H1 (cell line): Measurements from ENCODE around the gene SIK3. TPM values are rescaled to one million over a fixed set of nuclear protein-coding genes. Genes with fewer than 3 reads are reported as not detected.

Experiments used
- CTCF ChIA-PET: fragments of 300-600 bp; sonication (Branson Sonifier 250); formaldehyde crosslinking; loops from one replicate; lab custom pipeline; 2021; ENCODE audit not compliant: partially characterized antibody; lab: Charles Lee
- POLR2A ChIA-PET: fragments of 300-600 bp; sonication (Branson Sonifier 250); formaldehyde crosslinking; loops from one replicate; lab custom pipeline; 2021; ENCODE audit warnings: inconsistent platforms; ENCODE audit not compliant: partially characterized antibody; lab: Charles Lee
- DNase-seq, 2 experiments: peaks; one replicate each; pipeline versions ENCODE4 v3.0.0 to v3.0.0-alpha.2; 2010 to 2022; ENCODE audit warnings: low spot score in 2 of 2, low read depth in 1 of 2, mixed read lengths in 1 of 2
- FAIRE-seq: peaks from 2 replicates; lab custom pipeline; 2011; peaks lifted over from hg19 to GRCh38; lab: Jason Lieb, UNC
- H2AFZ ChIP-seq: 2 replicates; pipeline ENCODE4 v1.8.1; 2012; ENCODE audit warnings: low read length, inconsistent platforms
- H2AK5ac ChIP-seq: 2 replicates; pipeline ENCODE4 v1.6.1; 2013; ENCODE audit warnings: low read depth, low read length
- H2BK120ac ChIP-seq: replicated peaks from 2 replicates; pipeline ENCODE3; 2013; ENCODE audit warnings: low read depth, low read length, inconsistent platforms
- H2BK12ac ChIP-seq: 2 replicates; pipeline ENCODE4 v1.6.1; 2013; ENCODE audit warnings: low read depth, low read length
- H2BK15ac ChIP-seq: 2 replicates; pipeline ENCODE4 v1.6.1; 2013; ENCODE audit warnings: low read length
- H2BK20ac ChIP-seq: 2 replicates; pipeline ENCODE4 v1.6.1; 2013; ENCODE audit warnings: low read length
- H2BK5ac ChIP-seq: 2 replicates; pipeline ENCODE4 v1.6.1; 2013; ENCODE audit warnings: low read depth, low read length
- H3K14ac ChIP-seq: 2 replicates; pipeline ENCODE4 v1.6.1; 2013; ENCODE audit warnings: inconsistent platforms; ENCODE audit not compliant: insufficient read length
- H3K18ac ChIP-seq: 2 replicates; pipeline ENCODE4 v1.6.1; 2013; ENCODE audit warnings: low read length; ENCODE audit errors: extremely low read depth
- H3K23ac ChIP-seq: 2 replicates; pipeline ENCODE4 v1.6.1; 2013; ENCODE audit warnings: inconsistent platforms; ENCODE audit not compliant: insufficient read length
- H3K23me2 ChIP-seq: 2 replicates; pipeline ENCODE4 v1.6.1; 2013; ENCODE audit warnings: low read depth, low read length
- H3K27ac ChIP-seq: 2 replicates; pipeline ENCODE4 v1.6.1; 2011; ENCODE audit warnings: low read depth, low read length, inconsistent platforms
- H3K27me3 ChIP-seq, 4 experiments: replicated peaks in 1 of 4; 1 replicate in 1 of 4; 2 replicates in 3 of 4; pipeline versions ENCODE4 v1.6.1 to v1.8.1; 2011 to 2013; ENCODE audit warnings: low read length in 3 of 4, mild to moderate bottlenecking in 3 of 4, inconsistent platforms in 2 of 4, mixed read lengths in 2 of 4, moderate library complexity in 1 of 4; ENCODE audit not compliant: control insufficient read depth in 3 of 4, insufficient read depth in 3 of 4; ENCODE audit errors: extremely low read depth in 1 of 4
- H3K36me3 ChIP-seq, 4 experiments: 2 replicates each; pipeline versions ENCODE4 v1.6.1 to v1.8.1; 2011 to 2013; ENCODE audit warnings: mild to moderate bottlenecking in 4 of 4, low read length in 3 of 4, moderate library complexity in 2 of 4, control low read depth in 1 of 4, inconsistent platforms in 1 of 4; ENCODE audit not compliant: insufficient read depth in 4 of 4, control insufficient read depth in 2 of 4
- H3K4ac ChIP-seq: replicated peaks from 2 replicates; pipeline ENCODE3; 2013; ENCODE audit warnings: low read length, low read depth, mixed read lengths, inconsistent platforms; ENCODE audit not compliant: insufficient read length
- H3K4me1 ChIP-seq, 4 experiments: replicated peaks in 1 of 4; 1 replicate in 1 of 4; 2 replicates in 3 of 4; pipeline versions ENCODE4 v1.6.1 to v1.8.1; 2011 to 2013; ENCODE audit warnings: low read length in 3 of 4, inconsistent platforms in 2 of 4, mixed read lengths in 1 of 4; ENCODE audit not compliant: insufficient read depth in 4 of 4, control insufficient read depth in 3 of 4
- H3K4me2 ChIP-seq, 2 experiments: 2 replicates each; pipeline versions ENCODE4 v1.6.1 to v1.8.1; 2011 to 2013; ENCODE audit warnings: low read depth in 2 of 2, low read length in 2 of 2, control low read depth in 1 of 2, inconsistent platforms in 1 of 2, mild to moderate bottlenecking in 1 of 2; ENCODE audit not compliant: insufficient read depth in 1 of 2
- H3K4me3 ChIP-seq, 4 experiments: fragments of 200-600, 300-600 bp in 1 of 4; sonication (generic), shearing (Covaris generic), sonication (Bioruptor Twin) in 1 of 4; 2 replicates each; pipeline versions ENCODE4 v1.5.1 to v1.8.1; 2011 to 2016; ENCODE audit warnings: low read length in 4 of 4, low read depth in 3 of 4, control low read depth in 2 of 4, inconsistent platforms in 2 of 4, mild to moderate bottlenecking in 2 of 4, mixed read lengths in 1 of 4, moderate library complexity in 1 of 4; ENCODE audit not compliant: insufficient read depth in 2 of 4; ENCODE audit errors: extremely low read depth in 1 of 4
- H3K56ac ChIP-seq: replicated peaks from 2 replicates; pipeline ENCODE3; 2013; ENCODE audit warnings: low read depth, mild to moderate bottlenecking, mixed read lengths, low read length, inconsistent platforms; ENCODE audit not compliant: insufficient read length
- H3K79me1 ChIP-seq: 2 replicates; pipeline ENCODE4 v1.6.1; 2013; ENCODE audit warnings: low read depth, low read length, control low read depth
- H3K79me2 ChIP-seq, 2 experiments: 2 replicates each; pipeline versions ENCODE4 v1.6.1 to v1.8.1; 2012 to 2013; ENCODE audit warnings: low read length in 2 of 2, mild to moderate bottlenecking in 2 of 2, inconsistent platforms in 1 of 2; ENCODE audit not compliant: insufficient read depth in 2 of 2, control insufficient read depth in 1 of 2
- H3K9ac ChIP-seq, 4 experiments: replicated peaks in 1 of 4; 1 replicate in 1 of 4; 2 replicates in 3 of 4; pipeline versions ENCODE4 v1.6.1 to v1.8.1; 2011 to 2013; ENCODE audit warnings: low read depth in 3 of 4, low read length in 3 of 4, control low read depth in 2 of 4, mild to moderate bottlenecking in 2 of 4, moderate library complexity in 2 of 4, inconsistent platforms in 1 of 4; ENCODE audit errors: extremely low read depth in 1 of 4
- H3K9me3 ChIP-seq, 2 experiments: 2 replicates each; pipeline versions ENCODE4 v1.6.1 to v1.8.1; 2012 to 2013; ENCODE audit warnings: mild to moderate bottlenecking in 2 of 2, moderate library complexity in 2 of 2, control low read depth in 1 of 2, inconsistent platforms in 1 of 2, low read depth in 1 of 2, low read length in 1 of 2, mixed read lengths in 1 of 2; ENCODE audit not compliant: insufficient read depth in 2 of 2
- H4K20me1 ChIP-seq, 2 experiments: replicated peaks in 1 of 2; 2 replicates each; pipeline versions ENCODE3 to v1.8.1; 2011 to 2013; ENCODE audit warnings: inconsistent platforms in 2 of 2, low read length in 2 of 2, mild to moderate bottlenecking in 1 of 2; ENCODE audit not compliant: insufficient read depth in 2 of 2, control insufficient read depth in 1 of 2
- H4K5ac ChIP-seq: 2 replicates; pipeline ENCODE4 v1.6.1; 2013; ENCODE audit warnings: low read length, low read depth, mixed read lengths, inconsistent platforms; ENCODE audit not compliant: insufficient read length
- H4K8ac ChIP-seq: 2 replicates; pipeline ENCODE4 v1.8.0; 2013; ENCODE audit warnings: mild to moderate bottlenecking, moderate library complexity, low read length, inconsistent platforms; ENCODE audit not compliant: insufficient read depth; ENCODE audit errors: extremely low read depth
- H4K91ac ChIP-seq: replicated peaks from 2 replicates; pipeline ENCODE3; 2013; ENCODE audit warnings: low read length, mixed read lengths, inconsistent platforms; ENCODE audit not compliant: insufficient read length
- CEBPB ChIP-seq: IDR thresholded peaks from 2 replicates; pipeline ENCODE4 v1.6.1; 2012; ENCODE audit warnings: low read depth, low read length
- EP300 ChIP-seq, 2 experiments: IDR thresholded peaks; 1 replicate in 1 of 2; 2 replicates in 1 of 2; pipeline ENCODE4 v1.6.1; 2011 to 2012; ENCODE audit warnings: low read depth in 2 of 2, low read length in 2 of 2, mild to moderate bottlenecking in 2 of 2, borderline replicate concordance in 1 of 2, inconsistent platforms in 1 of 2, moderate library complexity in 1 of 2
- RXRA ChIP-seq: IDR thresholded peaks from 2 replicates; pipeline ENCODE4 v1.6.1; 2011; ENCODE audit warnings: low read depth, mild to moderate bottlenecking, low read length, moderate library complexity; ENCODE audit not compliant: insufficient read depth
- SRF ChIP-seq: IDR thresholded peaks from 2 replicates; pipeline ENCODE4 v1.6.1; 2011; ENCODE audit warnings: mild to moderate bottlenecking, low read depth, low read length, moderate library complexity
- ZNF274 ChIP-seq: IDR thresholded peaks from 2 replicates; pipeline ENCODE4 v1.7.0; 2012; ENCODE audit warnings: low read length, borderline replicate concordance; ENCODE audit errors: extremely low read depth
- WGBS, 2 experiments: shearing (Covaris generic) in 1 of 2; methylation state at CpG; one replicate each; pipeline versions ENCODE4 v1.1.6 to v1.1.7; 2013 to 2015; ENCODE audit warnings: low lambda C conversion rate in 2 of 2, mixed read lengths in 2 of 2, inconsistent platforms in 1 of 2, low coverage in 1 of 2, missing lambda C conversion rate in 1 of 2; ENCODE audit not compliant: insufficient replicate concordance in 2 of 2, insufficient coverage in 1 of 2, insufficient read length in 1 of 2; ENCODE audit errors: extremely low coverage in 1 of 2, missing lambda C conversion rate in 1 of 2; 5-methylcytosine and 5-hydroxymethylcytosine counted together
- polyA plus RNA-seq, 7 experiments: library from polyadenylated mRNA; depleted of rRNA in 3 of 7; stranded (reverse) in 5 of 7; unstranded in 2 of 7; fragments of >200 nt in 5 of 7; fragments of 200-250 nt in 2 of 7; gene quantifications; 1 replicate in 5 of 7; 2 replicates in 1 of 7; 4 replicates in 1 of 7; pipeline versions ENCODE4 v1.2.1 to v1.2.3, GENCODE V29; 2011 to 2013; ENCODE audit warnings: missing spikeins in 2 of 7, mixed read lengths in 2 of 7
- total RNA-seq: library from RNA; stranded (reverse); fragmentation: NEBNext Ultra II Directional; extraction: Animal tissue kit (Norgen Biotek cat#: 25700); gene quantifications from 2 replicates; pipeline ENCODE4 v1.2.1, GENCODE V29; 2021
- TF ChIP-seq, protein P1 (sequence below): IDR thresholded peaks from 2 replicates; pipeline ENCODE4 v1.6.1; 2011; ENCODE audit warnings: low read length, improper control_type of control experiment

The SIK3 gene
- total and polyA plus RNA-seq, 2 of the 8 experiments (the other 6 are each of a cell fraction or from before 2014, with no cell fraction given), result 19.9 to 32.1 TPM

DNA sequence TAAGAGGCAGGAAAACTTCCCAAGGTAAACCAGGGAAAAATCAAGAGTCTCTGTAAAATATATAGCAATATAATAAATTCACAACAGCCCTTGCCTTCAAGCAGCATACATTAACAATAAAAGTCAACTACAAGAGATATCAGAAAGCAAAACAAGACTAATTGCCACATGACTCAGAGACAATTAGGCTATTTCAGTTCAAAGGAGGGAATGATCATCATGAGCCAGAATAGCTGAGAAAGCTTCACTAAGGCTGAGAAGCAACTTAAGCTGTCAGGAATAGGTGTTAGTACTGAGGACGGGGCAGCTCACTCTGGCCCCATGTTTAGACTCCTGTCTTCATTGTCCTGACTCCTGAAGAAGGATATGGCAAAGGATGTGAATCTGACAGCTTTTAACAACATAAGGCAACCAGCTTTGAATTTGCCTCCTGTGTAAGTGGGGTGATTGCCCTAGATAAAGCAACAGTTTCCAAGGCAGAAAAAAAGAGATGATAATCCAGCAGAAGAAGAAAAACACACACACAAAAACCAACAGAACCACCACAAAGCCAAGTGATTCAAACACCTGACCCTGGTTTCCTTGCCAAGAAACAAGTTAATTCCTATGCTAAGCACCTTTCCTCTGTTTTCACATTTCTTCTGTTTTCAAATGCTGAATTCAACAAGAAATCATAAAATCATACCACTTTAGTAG lies 60.8 kb downstream of the SIK3 start:
- H3K56ac ChIP-seq, result no peak overlapping the region
- no peaks in the 10 kb centered on the region for H3K36me3 ChIP-seq
- H3K4me3 ChIP-seq, result no peak overlapping the region
- H3K9me3 ChIP-seq, result no peaks in the 10 kb centered on the region
- no peak overlapping the region for H4K5ac ChIP-seq
- no peaks in the 10 kb centered on the region for H3K23me2 ChIP-seq
- no peak overlapping the region for H3K23ac ChIP-seq
- H3K79me2 ChIP-seq, result peaks cover 0 to 50% of the 10 kb centered on the region in 2 experiments; a peak in 3 of 4 replicates
- no peak overlapping the region for H2BK20ac ChIP-seq
- no peak overlapping the region for H3K18ac ChIP-seq
- no peak overlapping the region for H3K4me2 ChIP-seq
- no peak overlapping the region for H4K8ac ChIP-seq
- H3K14ac ChIP-seq, result no peak overlapping the region
- FAIRE-seq (peak; percentile 45), DNase-seq (no peak)
- H2AK5ac ChIP-seq, result no peak overlapping the region
- no peak overlapping the region for H3K4ac ChIP-seq
- no peaks in the 10 kb centered on the region for H3K79me1 ChIP-seq
- no peak overlapping the region for H3K9ac ChIP-seq
- no peak overlapping the region for H2BK15ac ChIP-seq
- H3K4me1 ChIP-seq, result peaks cover 0 to 10% (median 4%) of the 10 kb centered on the region in 4 experiments; a peak in 3 of 7 replicates
- H4K20me1 ChIP-seq, result peaks cover 0 to 2% of the 10 kb centered on the region in 2 experiments
- 88% methylated on average over 1 of the region's 1 CpG; no CpG with 5 or more reads in 1 of the 2 experiments for WGBS, 2 experiments
- no peak overlapping the region for H2BK12ac ChIP-seq
- H3K27ac ChIP-seq, result no peak overlapping the region
- H3K27me3 ChIP-seq, result no peaks in the 10 kb centered on the region
- ChIA-PET POLR2A (interaction anchor here (0.7 kb wide), 1 partner anchor 14 kb away, joined by 3 read pairs; no protein-coding TSS in a partner anchor), CTCF (interaction anchor here (0.8 kb wide), 1 partner anchor 17 kb away, joined by 3 read pairs; no protein-coding TSS in a partner anchor)
- no peak overlapping the region for H2AFZ ChIP-seq
- H4K91ac ChIP-seq, result no peak overlapping the region
- H2BK120ac ChIP-seq, result no peak overlapping the region
- H2BK5ac ChIP-seq, result no peak overlapping the region
- TF ChIP-seq EP300 (IDR thresholded peaks at IDR 0.05; ENCODE audit: borderline replicate concordance in 1 of 2, low read depth in 2 of 2, low read length in 2 of 2) (no peak), ZNF274 (no peak), RXRA (no peak), SRF (no peak), CEBPB (no peak)
- TF ChIP-seq, protein P1, sequence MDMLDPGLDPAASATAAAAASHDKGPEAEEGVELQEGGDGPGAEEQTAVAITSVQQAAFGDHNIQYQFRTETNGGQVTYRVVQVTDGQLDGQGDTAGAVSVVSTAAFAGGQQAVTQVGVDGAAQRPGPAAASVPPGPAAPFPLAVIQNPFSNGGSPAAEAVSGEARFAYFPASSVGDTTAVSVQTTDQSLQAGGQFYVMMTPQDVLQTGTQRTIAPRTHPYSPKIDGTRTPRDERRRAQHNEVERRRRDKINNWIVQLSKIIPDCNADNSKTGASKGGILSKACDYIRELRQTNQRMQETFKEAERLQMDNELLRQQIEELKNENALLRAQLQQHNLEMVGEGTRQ, result no peak
